Stimulated activated CD8-positive, alpha-beta memory T cell treated with anti-CD3 and anti-CD28 coated beads, Interleukin-15, amount 100 ng/mL, for 1 hour (primary cell): Measurements from ENCODE around the gene GLRX3.

Experiments used
- DNase-seq: peaks from one replicate; pipeline ENCODE4 v3.0.0-alpha.2; 2020; ENCODE audit warnings: low read depth

GLRX3 gene

DNA sequence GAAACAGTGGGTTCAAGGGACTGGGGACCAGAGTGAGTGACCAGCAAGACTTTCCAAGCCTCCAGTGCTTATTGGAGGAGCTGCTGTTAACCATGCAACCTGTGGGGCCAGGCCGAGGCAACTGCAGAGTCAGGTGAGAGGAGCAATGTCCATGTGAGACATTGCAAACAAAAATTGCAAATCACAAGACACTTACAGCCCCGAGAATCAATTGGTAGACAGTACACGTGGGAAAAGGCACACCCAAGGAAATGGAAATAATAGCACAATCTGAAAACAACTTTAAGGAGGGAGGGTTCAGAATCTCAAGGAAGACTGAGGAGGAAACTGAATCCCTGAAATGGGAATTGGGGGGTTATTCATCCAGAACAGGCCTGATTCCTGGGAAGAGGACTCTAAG lies 72.6 kb downstream of the GLRX3 start:
- DNase-seq = no peak

DNA sequence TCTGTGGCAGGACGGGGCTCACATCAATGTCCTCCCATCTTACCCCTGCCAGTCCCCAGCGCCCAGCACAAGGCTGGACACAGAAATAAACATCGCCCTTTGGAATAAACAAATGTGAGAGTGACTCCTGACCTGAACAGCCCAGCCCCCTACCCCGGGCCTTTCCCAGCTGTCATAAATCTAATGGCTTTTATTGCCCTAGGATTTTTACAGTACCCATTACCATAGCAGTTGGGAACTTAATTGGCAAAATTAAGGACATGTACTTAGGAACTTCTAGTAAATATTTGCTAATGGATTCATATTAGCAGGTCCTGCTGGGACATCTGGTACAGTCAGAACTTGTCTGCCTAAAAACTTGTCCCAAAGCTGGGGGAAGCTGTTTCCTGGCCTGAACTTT lies 76.6 kb downstream of the GLRX3 start:
- no peak for DNase-seq

DNA sequence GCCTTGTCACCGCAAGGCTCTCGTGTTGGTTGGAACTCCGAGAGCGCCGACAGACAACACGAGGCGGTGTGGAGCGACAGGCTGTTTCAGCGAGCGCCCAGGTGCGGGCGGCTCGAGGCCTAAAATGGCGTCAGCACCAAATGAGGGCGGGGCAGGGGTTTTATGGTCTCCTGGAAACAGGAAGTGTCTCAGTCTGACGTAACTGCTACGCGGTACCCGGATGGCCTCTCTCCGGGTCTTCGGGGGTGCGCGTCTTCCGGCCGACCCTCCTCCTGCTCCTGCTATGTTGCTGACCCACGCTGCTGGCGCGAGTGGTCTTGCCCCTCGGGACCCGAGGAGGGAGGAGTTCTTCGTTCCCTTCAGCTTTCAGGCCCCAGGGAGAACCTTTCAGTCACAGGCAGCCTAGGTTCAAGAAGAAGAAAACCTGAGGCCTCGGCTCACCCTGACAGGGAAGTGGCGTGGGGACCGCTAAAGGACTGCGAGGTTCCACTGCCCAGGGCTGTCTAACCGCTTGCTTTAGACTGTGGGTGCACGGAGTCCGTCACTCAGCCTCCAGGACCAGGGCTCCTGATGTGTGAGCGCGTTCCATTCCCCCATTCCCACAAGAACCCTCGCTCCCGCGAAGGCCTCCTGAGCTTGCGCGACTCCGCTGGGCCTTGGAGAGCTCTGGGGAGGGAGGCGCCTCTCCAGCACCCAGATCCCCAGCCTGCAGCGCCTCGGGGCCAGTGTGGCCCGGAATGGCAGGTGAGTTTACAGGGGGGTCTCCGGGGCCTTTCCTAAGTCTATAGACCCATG lies 77.3 kb downstream of the GLRX3 start:
- DNase-seq = no peak

DNA sequence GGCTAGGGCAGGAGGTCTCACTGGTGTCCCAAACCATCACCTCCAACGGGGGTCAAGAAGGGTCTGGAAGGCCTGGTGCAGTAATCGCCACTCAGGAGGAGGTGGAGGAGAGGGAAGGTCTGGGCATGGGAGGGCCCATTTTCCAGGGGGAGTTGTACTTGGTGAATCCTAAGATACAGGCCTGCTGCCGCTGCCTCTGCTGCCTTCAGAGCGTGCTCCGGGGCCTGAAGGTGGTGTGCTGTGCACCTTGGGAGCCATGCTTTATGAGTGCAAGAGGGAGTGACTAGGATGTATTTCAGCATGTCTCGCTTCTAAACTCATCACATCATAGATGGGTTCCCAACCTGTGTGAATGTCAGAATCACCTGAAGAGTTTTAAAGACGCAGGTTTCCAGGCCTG lies 78.2 kb downstream of the GLRX3 start:
- no peak for DNase-seq

DNA sequence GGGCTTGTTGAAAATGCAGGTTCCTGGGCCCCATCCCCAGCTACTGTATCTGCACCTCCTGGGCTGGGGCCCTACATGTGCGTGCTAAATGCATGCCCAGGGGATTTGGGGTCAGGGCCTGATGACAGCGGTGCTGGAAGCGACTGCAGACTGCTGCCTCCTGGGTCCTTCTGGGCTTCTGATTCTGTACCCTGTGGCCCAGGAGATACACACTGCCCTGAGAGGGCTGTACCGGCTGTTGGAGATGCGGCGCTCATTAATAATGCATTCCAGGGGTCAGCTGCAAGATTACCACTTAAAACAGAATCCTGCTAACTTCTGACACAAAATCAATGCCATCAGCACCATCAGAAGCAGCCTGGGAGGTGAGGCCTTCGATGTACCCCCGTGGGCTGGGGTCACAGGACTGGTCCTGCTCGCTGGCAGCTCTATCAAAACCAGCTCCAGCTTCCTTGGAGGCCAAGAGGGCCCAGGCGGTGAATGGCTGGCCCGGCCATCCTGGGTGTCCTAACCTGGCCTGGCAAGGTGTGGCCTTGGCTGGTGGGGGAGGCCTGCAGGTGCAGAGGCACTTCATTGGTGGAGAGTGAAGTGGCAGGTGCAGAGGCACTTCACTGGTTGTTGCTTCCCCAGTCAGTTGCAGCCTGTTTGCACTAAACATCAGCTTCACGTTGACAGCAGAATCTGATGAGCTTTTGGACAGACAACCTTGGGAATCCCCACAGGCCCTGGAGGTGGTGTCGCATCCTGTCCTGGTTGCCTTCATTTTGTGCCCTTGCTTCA lies 79.2 kb downstream of the GLRX3 start:
- DNase-seq = no peak

DNA sequence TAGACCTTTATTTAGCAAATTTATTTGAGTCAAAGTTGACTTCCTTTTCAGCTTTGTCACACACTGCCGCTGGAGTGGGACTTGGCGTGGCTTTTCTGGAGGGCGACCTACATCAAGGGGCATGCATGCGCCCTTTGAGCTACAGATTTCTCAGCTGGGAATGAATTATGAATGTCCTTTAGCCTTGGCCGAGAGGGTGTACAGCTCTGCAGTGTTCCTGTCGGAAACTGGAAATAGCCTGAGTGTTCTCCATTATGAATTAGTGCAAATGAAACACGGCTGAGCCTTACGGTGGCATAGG lies 79.7 kb downstream of the GLRX3 start:
- no peak for DNase-seq

DNA sequence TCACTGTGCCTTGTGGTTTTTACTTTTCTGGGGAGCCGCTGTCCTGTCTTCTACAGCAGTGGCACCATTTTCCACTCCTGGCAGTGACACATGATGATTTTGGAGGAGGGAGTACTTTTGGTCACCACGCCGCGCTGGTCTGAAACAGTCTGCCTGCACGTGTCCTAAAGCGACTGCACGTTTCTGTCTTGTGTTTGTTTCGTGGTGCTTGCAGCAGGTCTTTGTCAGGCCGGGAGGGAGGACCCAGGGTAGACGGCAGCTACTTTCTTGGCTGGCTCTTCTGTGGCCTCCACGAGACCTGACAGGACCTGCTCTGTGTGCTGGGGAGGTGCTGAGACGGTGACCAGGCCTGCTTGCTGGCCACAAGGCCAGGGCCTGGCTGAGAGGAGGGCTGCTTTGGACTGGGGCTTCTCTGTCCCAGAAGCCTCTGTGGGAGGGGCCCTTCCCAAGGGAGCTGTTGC lies 82.0 kb downstream of the GLRX3 start:
- no peak for DNase-seq

DNA sequence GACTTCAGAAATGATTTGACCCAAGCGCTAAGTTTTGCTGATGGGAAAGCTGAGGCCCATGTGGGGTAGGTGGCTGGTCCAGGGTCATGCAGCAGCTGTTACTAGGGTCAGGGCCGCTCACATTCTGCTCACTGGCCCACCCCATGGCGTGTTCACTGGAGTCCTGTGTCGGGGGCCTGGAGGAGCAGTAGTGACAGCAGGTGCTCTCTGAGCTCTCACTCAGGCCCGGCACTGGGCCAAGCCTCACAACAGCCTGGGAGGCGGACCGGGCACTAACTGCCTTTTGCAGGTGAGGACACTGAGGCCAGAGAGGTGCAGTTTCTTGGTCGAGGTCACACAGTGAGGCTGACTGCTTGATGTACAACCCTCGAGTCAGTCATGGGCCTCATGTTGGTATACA lies 82.7 kb downstream of the GLRX3 start:
- no peak for DNase-seq

DNA sequence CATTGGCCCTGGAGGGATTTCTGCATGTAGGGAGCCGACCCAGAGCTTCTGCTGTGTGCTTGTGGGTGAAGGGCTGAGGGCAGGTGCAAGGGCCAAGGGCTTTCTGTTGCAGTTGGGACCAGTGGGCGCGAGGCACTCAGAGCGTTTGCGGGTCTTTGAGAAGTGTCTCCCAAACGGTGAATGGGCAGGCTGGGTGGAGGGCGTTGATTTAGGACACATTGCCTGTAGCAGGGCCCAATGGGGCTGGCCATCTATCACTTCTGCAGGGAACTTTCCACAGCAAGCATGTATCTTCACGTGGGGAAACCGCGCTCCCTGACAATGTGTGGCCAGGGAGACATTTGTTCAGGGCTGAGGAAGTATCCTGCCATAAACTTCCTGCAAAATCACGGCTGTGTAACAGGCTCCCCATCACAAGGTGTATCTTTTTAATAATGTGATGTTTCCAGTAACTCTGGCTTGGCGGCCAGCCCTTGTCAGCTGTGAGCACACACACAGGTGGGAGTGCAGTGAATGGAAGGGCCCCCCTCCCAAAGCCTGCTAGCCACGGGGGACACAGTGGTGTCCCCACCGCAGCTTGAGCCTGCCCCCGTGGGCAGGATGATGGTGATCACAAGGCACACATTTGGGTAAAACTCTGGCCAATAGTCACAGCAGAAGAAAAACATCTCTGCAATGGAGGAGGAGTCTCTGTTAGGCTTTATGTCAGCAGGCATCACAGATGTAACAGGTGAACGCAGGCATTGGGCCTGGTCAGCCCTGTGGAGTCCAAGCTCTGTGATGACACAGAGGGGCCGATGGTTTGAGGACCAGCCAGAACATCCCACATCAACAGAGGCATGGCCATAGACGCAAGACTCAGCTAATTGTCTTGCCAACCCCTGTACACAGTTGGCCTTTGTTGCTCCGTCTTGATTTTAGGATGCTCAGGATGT lies 84.3 kb downstream of the GLRX3 start:
- DNase-seq = no peak

DNA sequence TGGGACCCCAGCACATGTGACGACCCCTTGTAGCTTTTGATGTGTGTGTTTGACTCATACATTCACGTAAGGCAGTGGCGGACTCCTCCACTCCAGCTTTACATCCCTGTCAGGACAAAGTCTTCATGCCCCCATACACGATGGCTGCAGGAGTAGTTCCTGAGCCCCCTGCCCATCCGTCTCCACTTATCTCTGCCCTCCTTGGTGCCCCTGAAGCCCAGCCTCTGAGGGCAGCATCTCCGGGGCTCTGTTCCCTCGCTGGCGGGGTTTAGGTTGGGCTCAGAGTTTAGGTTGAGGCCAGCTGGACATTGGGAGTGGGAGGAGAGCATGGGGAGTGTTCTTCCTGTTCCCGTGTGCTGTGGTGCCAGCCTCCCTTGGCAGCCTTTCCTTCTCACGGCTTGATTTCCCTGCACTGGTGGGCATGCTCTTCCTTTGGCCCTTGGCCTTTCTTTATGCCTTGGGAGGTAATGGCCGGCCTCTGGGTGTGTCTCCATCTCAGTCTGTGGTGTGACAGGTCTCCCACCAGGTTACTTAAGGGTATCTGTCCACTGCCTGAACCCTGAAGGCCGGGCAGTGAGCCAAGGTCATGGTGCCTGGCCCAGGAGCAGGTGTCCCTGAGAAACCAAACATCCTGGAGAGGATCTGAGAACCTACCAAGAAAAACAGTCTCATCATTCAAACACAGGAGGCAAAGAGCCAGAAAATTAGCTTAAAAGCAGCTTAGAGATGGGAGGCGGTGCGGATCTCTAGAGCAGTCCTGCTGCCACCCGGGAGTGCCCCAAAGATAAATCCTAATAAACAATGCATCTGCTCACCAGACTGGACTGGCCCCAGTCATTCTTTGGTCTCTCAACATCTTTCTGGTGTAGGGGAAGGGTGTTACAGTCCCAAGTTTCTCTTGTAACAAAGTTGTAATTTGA lies 85.5 kb downstream of the GLRX3 start:
- no peak for DNase-seq

DNA sequence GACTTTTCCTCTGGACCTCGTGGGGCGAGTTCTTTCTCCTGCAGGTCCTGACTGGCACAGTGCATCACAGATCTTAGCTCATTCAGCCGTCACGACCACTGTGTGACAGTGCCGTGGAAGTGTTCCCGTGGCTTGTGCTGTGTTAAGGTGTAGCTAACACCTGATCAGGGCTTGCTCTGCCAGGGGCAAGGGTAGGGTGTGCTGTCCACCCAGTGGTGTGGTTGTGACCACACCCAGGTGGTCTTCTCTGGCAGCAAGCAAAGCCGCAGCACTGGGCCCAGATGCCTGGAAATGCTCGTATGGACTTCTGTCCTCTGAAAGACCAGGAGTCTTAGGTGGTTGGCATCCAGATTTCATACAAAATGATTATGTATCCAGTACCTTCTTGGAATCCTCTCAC lies 86.2 kb downstream of the GLRX3 start:
- DNase-seq = no peak

DNA sequence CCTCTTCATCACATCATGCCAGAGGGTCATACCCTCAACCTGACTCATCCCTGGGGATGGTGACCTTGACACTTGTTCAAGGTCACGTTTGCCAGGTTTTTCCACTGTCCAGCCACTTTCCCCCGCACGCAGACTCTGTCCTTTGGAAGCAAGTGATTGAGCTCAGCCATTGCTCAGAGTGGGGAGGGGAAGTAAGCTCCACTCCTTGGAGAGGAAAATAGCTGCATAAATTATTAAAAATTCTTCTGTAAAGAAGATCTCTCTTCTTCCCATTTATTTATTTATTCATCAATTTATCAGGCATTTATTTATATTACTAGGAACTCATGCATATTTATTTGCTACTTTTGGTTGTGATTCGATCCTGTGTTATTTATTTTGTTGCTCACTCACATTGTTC lies 88.0 kb downstream of the GLRX3 start:
- DNase-seq = no peak

DNA sequence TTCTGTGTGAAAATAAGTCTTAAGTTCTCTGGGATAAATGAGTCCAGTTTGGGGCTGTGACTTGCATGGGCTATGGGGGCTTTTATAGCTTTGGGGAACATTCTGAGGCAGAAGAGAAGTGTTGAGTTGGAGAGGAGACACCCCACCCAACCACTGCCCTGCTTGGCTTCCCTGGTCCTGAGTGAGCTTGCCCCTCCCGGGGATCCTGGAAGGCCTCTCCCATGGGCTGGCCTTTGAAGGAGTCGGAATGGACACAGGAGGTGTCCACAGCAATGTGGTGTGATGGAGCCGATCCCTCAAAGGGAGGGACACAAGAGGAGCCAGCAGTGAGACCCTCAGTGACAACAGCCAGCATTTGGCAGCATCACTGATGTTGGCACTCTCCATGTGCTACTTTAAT lies 89.8 kb downstream of the GLRX3 start:
- no peak for DNase-seq

DNA sequence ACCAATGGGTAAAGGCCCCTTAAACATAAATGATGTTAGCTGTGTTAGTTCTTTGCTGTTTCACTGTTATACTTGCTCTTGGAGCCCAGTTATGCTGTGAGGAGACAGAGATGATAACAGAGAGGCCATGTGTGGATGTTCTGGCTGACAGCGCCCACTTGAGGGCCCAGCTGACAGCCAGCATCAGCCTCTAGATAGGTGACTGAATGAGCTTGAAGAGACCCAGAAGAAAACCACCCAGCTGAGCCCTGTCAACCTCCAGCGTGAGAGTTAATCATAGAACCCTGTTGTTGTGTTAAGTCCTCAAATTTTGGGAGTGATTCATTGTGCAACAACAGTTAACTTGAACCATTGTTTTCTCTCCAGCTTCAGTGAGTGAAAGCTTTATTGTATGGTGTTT lies 91.7 kb downstream of the GLRX3 start:
- no peak for DNase-seq
